ACC112 (cell line): ENCODE results near the gene DNAJC15.

Source experiments
- H2AFZ ChIP-seq: fragments of 200-600 bp; sonication (generic); one replicate; pipeline ENCODE4 v1.6.0; 2017; ENCODE audit warnings: antibody characterized with exemption, low read length; ENCODE audit not compliant: unreplicated experiment
- H3K27ac ChIP-seq: fragments of 200-600 bp; sonication (generic); 2 replicates; pipeline ENCODE4 v1.5.1; 2014; ENCODE audit warnings: low read depth, mild to moderate bottlenecking, antibody characterized with exemption, low read length, moderate library complexity
- H3K27me3 ChIP-seq: fragments of 200-600 bp; sonication (generic); 2 replicates; pipeline ENCODE4 v1.6.1; 2014; ENCODE audit warnings: mild to moderate bottlenecking, antibody characterized with exemption, low read length, moderate library complexity, mixed read lengths; ENCODE audit not compliant: insufficient read depth
- H3K36me3 ChIP-seq: fragments of 200-600 bp; sonication (generic); 2 replicates; pipeline ENCODE4 v1.6.1; 2016; ENCODE audit warnings: mild to moderate bottlenecking, antibody characterized with exemption, low read length, moderate library complexity, mixed read lengths; ENCODE audit not compliant: insufficient read depth
- H3K4me1 ChIP-seq: fragments of 200-600 bp; sonication (generic); one replicate; pipeline ENCODE4 v1.6.1; 2016; ENCODE audit warnings: low read length, mixed read lengths; ENCODE audit not compliant: insufficient read depth, unreplicated experiment, control insufficient read depth
- H3K4me3 ChIP-seq: fragments of 200-600 bp; sonication (generic); 2 replicates; pipeline ENCODE4 v1.5.1; 2014; ENCODE audit warnings: mild to moderate bottlenecking, low read depth, low read length
- H3K79me2 ChIP-seq: fragments of 200-600 bp; sonication (generic); one replicate; pipeline ENCODE4 v1.6.0; 2016; ENCODE audit warnings: low read length; ENCODE audit not compliant: control insufficient read depth, unreplicated experiment, insufficient read depth

Gene DNAJC15

GRCh38 chr13:43083750-43084149, 60.4 kb downstream of the DNAJC15 start:
- Histone ChIP-seq H2AFZ (no peak overlapping the region), H3K79me2 (no peaks in the 10 kb centered on the region)

GRCh38 chr13:43085545-43085944, 62.2 kb downstream of the DNAJC15 start:
- no peak overlapping the region for H3K4me3 ChIP-seq
- H3K79me2 ChIP-seq = peaks cover 2% of the 10 kb centered on the region
- H3K4me1 ChIP-seq = peaks cover 13% of the 10 kb centered on the region
- H3K36me3 ChIP-seq = peaks cover 23% of the 10 kb centered on the region
- H3K27me3 ChIP-seq = no peaks in the 10 kb centered on the region
- H3K27ac ChIP-seq = no peak overlapping the region
- no peak overlapping the region for H2AFZ ChIP-seq

More at GRCh38 chr13:43083750-43084149, 60.4 kb downstream of the DNAJC15 start:
- H3K36me3 ChIP-seq = peaks cover 14% of the 10 kb centered on the region; the same call in 1 of the 2 replicates
- no peaks in the 10 kb centered on the region for H3K27me3 ChIP-seq
- no peak overlapping the region for H3K4me3 ChIP-seq
- no peak overlapping the region for H3K27ac ChIP-seq
- peaks cover 13% of the 10 kb centered on the region for H3K4me1 ChIP-seq

GRCh38 chr13:43086181-43086580, 62.8 kb downstream of the DNAJC15 start:
- peaks cover 17% of the 10 kb centered on the region for H3K36me3 ChIP-seq
- peaks cover 13% of the 10 kb centered on the region for H3K4me1 ChIP-seq
- H3K27me3 ChIP-seq = no peaks in the 10 kb centered on the region
- no peak overlapping the region for H3K4me3 ChIP-seq
- H3K79me2 ChIP-seq = peaks cover 2% of the 10 kb centered on the region
- no peak overlapping the region for H2AFZ ChIP-seq
- no peak overlapping the region for H3K27ac ChIP-seq

- no peaks in the 10 kb centered on the region for H3K27me3 ChIP-seq
- H2AFZ ChIP-seq = no peak overlapping the region
- H3K36me3 ChIP-seq = peaks cover 17% of the 10 kb centered on the region
- peaks cover 13% of the 10 kb centered on the region for H3K4me1 ChIP-seq
- peaks cover 2% of the 10 kb centered on the region for H3K79me2 ChIP-seq
- peak overlapping the region; percentile 74 for H3K4me3 ChIP-seq
- H3K27ac ChIP-seq = peak overlapping the region; percentile 60
These were observed 64.7 kb downstream of the DNAJC15 start for GRCh38 chr13:43088093-43088511.

- Histone ChIP-seq H3K4me3 (no peak overlapping the region), H3K27me3 (no peaks in the 10 kb centered on the region), H3K79me2 (peaks cover 2% of the 10 kb centered on the region), H2AFZ (no peak overlapping the region), H3K36me3 (peaks cover 17% of the 10 kb centered on the region), H3K4me1 (peaks cover 24% of the 10 kb centered on the region), H3K27ac (no peak overlapping the region)
These were observed 66.6 kb downstream of the DNAJC15 start for GRCh38 chr13:43089912-43090498.

- H3K27me3 ChIP-seq = no peaks in the 10 kb centered on the region
These were observed 71.5 kb downstream of the DNAJC15 start for GRCh38 chr13:43094901-43095300.

GRCh38 chr13:43095771-43096719, 72.7 kb downstream of the DNAJC15 start:
- peaks cover 24% of the 10 kb centered on the region for H3K4me1 ChIP-seq
- H2AFZ ChIP-seq = no peak overlapping the region
- peaks cover 9% of the 10 kb centered on the region for H3K79me2 ChIP-seq
- H3K36me3 ChIP-seq = peaks cover 17% of the 10 kb centered on the region
- H3K4me3 ChIP-seq = peak overlapping the region; percentile 52; the same call in 1 of the 2 replicates
- H3K27me3 ChIP-seq = no peaks in the 10 kb centered on the region
- peak overlapping the region; percentile 15 for H3K27ac ChIP-seq

More at GRCh38 chr13:43094901-43095300, 71.5 kb downstream of the DNAJC15 start:
- Histone ChIP-seq H3K36me3 (peaks cover 17% of the 10 kb centered on the region), H3K4me3 (peak overlapping the region; percentile 52), H2AFZ (no peak overlapping the region), H3K4me1 (peaks cover 24% of the 10 kb centered on the region), H3K27ac (peak overlapping the region; percentile 15; the same call in 1 of the 2 replicates), H3K79me2 (peaks cover 5% of the 10 kb centered on the region)

- H3K4me1 ChIP-seq = peaks cover 15% of the 10 kb centered on the region
- no peak overlapping the region for H3K4me3 ChIP-seq
- no peaks in the 10 kb centered on the region for H3K27me3 ChIP-seq
- H3K36me3 ChIP-seq = peaks cover 19% of the 10 kb centered on the region
- no peak overlapping the region for H3K27ac ChIP-seq
- H2AFZ ChIP-seq = no peak overlapping the region
- H3K79me2 ChIP-seq = peaks cover 29% of the 10 kb centered on the region
These were observed 77.3 kb downstream of the DNAJC15 start for GRCh38 chr13:43100667-43101066.

- Histone ChIP-seq H2AFZ (no peak overlapping the region), H3K4me1 (peaks cover 21% of the 10 kb centered on the region)
These were observed 78.9 kb downstream of the DNAJC15 start for GRCh38 chr13:43102304-43102703.

GRCh38 chr13:43107780-43108179, 84.4 kb downstream of the DNAJC15 start:
- no peak overlapping the region for H3K27ac ChIP-seq
- no peak overlapping the region for H2AFZ ChIP-seq
- peaks cover 30% of the 10 kb centered on the region for H3K4me1 ChIP-seq
- no peak overlapping the region for H3K4me3 ChIP-seq
- no peaks in the 10 kb centered on the region; the same call in 1 of the 2 replicates for H3K36me3 ChIP-seq
- peaks cover 12% of the 10 kb centered on the region for H3K79me2 ChIP-seq
- H3K27me3 ChIP-seq = no peaks in the 10 kb centered on the region

More at GRCh38 chr13:43102304-43102703, 78.9 kb downstream of the DNAJC15 start:
- Histone ChIP-seq H3K4me3 (no peak overlapping the region), H3K27ac (no peak overlapping the region), H3K27me3 (no peaks in the 10 kb centered on the region), H3K79me2 (peaks cover 24% of the 10 kb centered on the region), H3K36me3 (peaks cover 10% of the 10 kb centered on the region)
